Measurements from ENCODE around the gene ACAP3.

Gene ACAP3

GRCh38 chr1:1306070-1306660 is 1.6 kb downstream of the ACAP3 start:
- in situ Hi-C loops (cut with MboI; ENCODE audit: low sequenced_read_pairs, unreplicated experiment), result no loop called here
- DNase-seq (ENCODE audit: low spot score), result no peak
- no peak for TF ChIP-seq CTCF (IDR thresholded peaks at IDR 0.05; ENCODE audit: borderline replicate concordance, control extremely low read depth, extremely low read depth, insufficient read depth, missing control alignments)

- peak; percentile 74 for DNase-seq (ENCODE audit: low spot score)
- peak; percentile 21 for TF ChIP-seq CTCF (IDR thresholded peaks at IDR 0.05; ENCODE audit: borderline replicate concordance, control extremely low read depth, extremely low read depth, insufficient read depth, missing control alignments)
- in situ Hi-C loops (cut with MboI; ENCODE audit: low sequenced_read_pairs, unreplicated experiment), result no loop called here
Measured at GRCh38 chr1:1305300-1306069, 2.2 kb downstream of the ACAP3 start.

GRCh38 chr1:1304331-1305299 is 3.1 kb downstream of the ACAP3 start:
- no peak for DNase-seq (ENCODE audit: low spot score)
- in situ Hi-C loops (cut with MboI; ENCODE audit: low sequenced_read_pairs, unreplicated experiment), result no loop called here

GRCh38 chr1:1303736-1304135 is 4.0 kb downstream of the ACAP3 start:
- TF ChIP-seq CTCF (IDR thresholded peaks at IDR 0.05; ENCODE audit: borderline replicate concordance, control extremely low read depth, extremely low read depth, insufficient read depth, missing control alignments), result no peak
- in situ Hi-C loops (cut with MboI; ENCODE audit: low sequenced_read_pairs, unreplicated experiment), result no loop called here

More at GRCh38 chr1:1304331-1305299, 3.1 kb downstream of the ACAP3 start:
- no peak for TF ChIP-seq CTCF (IDR thresholded peaks at IDR 0.05; ENCODE audit: borderline replicate concordance, control extremely low read depth, extremely low read depth, insufficient read depth, missing control alignments)

GRCh38 chr1:1302951-1303509 is 4.7 kb downstream of the ACAP3 start:
- DNase-seq (ENCODE audit: low spot score), result no peak
- TF ChIP-seq CTCF (IDR thresholded peaks at IDR 0.05; ENCODE audit: borderline replicate concordance, control extremely low read depth, extremely low read depth, insufficient read depth, missing control alignments), result no peak
- in situ Hi-C loops (cut with MboI; ENCODE audit: low sequenced_read_pairs, unreplicated experiment), result no loop called here

More at GRCh38 chr1:1303736-1304135, 4.0 kb downstream of the ACAP3 start:
- DNase-seq (ENCODE audit: low spot score), result no peak

GRCh38 chr1:1302006-1302430 is 5.7 kb downstream of the ACAP3 start:
- no peak for DNase-seq (ENCODE audit: low spot score)
- in situ Hi-C loops (cut with MboI; ENCODE audit: low sequenced_read_pairs, unreplicated experiment), result no loop called here
- peak; percentile 37 for TF ChIP-seq CTCF (IDR thresholded peaks at IDR 0.05; ENCODE audit: borderline replicate concordance, control extremely low read depth, extremely low read depth, insufficient read depth, missing control alignments)

Measured in GM13976 (cell line).